NCI-H510A treated with DMSO at 0.1 percent for 48 hours (cell line): ENCODE results near the gene LMOD1.
"Not testable (repeated sequence)": the region's sequence is repeated elsewhere in the genome, so short reads cannot be mapped to it uniquely, and the experiment has no call there.

Experiments used
- DNase-seq: peaks from one replicate; lab custom pipeline; 2025; lab: John Stamatoyannopoulos, UW

The LMOD1 gene

GRCh38 chr1:201946224-201946908 lies at the start of gene LMOD1:
TSS of gene LMOD1 (minus strand) at chr1:201946548. CDS start at chr1:201946340, 208 bp downstream.
- peak; percentile 66 for DNase-seq

GRCh38 chr1:201990427-201990826 lies 44.1 kb upstream of the LMOD1 start:
- DNase-seq: no peak

GRCh38 chr1:201989354-201990128 lies 43.2 kb upstream of the LMOD1 start:
- DNase-seq: no peak

GRCh38 chr1:201988601-201989000 lies 42.3 kb upstream of the LMOD1 start:
- DNase-seq: no peak

GRCh38 chr1:201985355-201985754 lies 39.0 kb upstream of the LMOD1 start:
- no peak for DNase-seq

- DNase-seq: no peak
These were observed 38.1 kb upstream of the LMOD1 start for GRCh38 chr1:201984446-201984845.

DNA sequence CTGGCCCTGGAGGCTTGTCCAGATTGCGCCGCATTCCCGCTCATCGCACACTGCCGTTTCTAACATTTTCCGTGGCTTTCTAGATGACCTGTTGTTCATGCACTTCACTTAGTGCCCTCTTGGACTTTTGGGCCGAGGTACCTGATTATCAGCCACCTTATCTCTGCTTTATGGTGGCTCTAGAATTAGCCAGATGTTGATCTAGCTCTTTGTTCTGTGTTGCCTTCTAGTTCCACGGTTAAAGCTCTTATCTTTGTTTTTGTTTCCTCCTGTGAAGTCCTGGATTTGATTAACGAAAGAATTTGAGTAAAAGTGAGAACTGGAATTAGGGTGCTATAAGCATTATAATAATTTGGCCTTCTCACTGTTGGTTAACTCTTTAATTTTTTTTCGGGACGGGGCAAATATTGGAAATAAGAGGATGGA lies 37.0 kb upstream of the LMOD1 start:
- no peak for DNase-seq

DNA sequence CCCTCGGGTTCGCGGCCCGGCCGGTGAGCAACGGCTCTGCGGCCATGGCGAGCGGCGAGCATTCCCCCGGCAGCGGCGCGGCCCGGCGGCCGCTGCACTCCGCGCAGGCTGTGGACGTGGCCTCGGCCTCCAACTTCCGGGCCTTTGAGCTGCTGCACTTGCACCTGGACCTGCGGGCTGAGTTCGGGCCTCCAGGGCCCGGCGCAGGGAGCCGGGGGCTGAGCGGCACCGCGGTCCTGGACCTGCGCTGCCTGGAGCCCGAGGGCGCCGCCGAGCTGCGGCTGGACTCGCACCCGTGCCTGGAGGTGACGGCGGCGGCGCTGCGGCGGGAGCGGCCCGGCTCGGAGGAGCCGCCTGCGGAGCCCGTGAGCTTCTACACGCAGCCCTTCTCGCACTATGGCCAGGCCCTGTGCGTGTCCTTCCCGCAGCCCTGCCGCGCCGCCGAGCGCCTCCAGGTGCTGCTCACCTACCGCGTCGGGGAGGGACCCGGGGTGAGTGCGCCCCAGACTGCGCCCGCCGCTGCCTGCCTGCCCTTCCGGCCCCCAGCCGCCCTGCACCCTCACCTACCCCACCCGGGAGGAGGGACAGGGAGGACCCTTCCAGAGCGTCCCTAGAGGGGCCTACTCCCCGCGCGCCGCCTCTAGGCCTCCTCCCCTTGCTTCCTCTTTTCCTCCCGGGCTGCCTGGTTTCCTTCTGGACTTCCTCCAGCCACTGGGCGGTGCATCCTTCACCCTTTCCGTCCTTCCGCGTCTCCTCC lies 36.5 kb upstream of the LMOD1 start, which contains the start of gene RNPEP:
TSS of gene RNPEP (plus strand) at position 26 of the 757 bp plus-strand sequence. CDS start at position 45, 19 bp downstream.
- DNase-seq: peak; percentile 59

DNA sequence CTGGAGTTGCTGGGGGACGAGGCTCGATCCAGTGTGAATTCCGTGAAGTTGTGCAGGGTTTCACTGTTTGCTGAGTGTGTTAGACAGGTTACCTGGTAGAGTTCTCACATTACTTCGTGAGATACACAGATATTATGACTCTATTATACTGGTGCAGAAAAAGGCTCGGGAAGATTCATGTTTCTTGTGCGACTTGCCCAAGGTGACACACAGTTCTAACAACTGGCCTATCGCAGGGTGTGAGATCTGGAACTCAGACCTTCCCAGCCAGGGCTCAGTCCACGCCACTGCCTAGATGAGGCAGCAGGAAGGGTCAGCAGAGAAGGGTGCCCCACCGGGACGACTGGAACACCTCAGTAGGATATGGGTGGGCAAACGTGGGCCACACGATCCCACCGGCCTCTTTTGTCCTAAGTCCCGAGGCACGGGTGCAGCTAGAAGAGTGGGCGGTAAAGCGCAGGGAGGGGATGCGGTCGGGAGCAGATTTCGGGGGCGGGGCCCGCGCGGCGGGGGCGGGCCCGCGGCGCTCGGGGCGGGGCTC lies 35.8 kb upstream of the LMOD1 start:
- DNase-seq: peak; percentile 60

DNA sequence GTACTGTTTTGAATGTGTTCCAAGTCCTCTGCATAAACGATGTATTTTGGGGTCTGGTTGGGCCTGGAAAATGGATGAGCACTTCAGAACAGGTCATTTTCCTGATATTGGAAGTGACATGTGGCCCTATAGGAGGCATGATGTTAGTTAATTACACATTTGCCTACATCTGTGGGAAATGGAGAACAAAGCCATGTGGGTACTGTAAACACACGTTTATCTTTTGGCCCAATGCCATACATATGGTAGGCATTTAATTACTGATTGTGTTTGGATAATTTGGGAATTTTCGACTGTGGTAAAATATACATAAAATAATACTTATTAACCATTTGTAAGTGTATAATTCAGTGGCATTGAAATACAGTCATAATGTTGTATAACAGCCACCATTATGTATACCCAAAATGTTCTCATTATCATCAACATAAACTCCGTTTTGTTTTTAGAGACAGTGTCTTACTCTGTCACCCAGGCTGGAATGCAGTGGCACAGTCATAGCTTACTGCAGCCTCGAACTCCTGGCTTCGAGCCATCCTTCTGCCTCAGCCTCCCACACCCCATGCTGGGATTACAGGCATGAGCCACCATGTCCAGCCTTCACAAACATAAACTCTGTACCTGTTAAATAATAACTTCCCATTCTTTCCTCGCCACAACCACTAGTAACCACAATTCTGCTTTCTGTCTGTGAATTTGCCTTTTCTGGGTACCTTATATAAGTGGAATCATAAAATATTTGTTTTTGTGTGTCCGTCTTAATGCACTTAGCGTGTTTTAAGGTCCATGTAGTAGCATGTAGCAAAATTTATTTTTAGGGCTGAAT lies 24.2 kb upstream of the LMOD1 start:
- DNase-seq: no peak

DNA sequence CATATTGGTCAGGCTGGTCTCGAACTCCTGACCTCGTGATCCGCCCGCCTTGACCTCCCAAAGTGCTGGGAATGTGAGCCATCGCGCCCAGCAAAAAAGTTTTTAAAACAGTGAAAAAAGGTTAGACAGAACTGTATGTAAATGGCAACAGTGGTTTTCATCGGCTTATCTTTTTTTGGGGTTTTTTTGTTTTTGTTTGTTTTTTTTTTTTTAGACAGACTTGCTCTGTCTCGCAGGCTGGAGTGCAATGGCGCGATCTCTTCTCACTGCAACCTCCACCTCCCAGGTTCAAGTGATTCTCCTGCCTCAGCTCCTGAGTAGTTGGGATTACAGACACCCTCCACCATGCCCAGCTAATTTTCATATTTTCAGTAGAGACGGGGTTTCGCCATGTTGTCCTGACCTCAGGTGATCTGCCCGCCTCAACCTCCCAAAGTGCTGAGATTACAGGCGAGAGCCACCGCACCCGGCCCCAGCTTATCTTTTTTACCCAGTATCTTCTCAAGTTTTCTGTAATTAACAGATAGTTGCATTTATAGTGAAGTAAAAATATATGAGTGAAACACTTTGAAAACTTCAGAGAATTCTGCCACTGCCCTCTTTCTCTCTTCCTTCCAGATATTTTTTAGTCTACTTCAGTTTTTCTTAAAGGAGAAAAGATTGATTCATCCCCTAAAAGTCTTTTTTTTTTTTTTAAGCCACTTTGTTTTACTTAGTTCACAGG lies 22.0 kb upstream of the LMOD1 start:
- no peak for DNase-seq

DNA sequence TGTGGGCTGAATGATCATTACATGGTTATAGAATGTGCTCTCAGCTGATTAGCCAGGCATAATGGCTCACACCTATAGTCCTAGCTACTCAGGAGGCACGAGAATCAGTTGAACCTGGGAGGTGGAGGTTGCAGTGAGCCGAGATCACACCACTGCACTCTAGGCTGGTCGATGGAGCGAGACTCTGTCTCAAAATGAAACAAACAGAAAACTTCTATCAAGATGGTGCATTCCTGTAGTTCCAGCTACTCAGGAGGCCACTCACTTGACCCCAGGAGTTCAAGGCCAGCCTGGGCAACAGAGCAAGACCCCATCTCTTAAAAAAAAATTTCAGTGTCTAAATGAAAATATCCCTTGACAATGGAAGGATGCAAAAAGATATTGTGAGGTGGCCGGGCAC lies 19.8 kb upstream of the LMOD1 start:
- DNase-seq: no peak

- DNase-seq: no peak
These were observed 17.9 kb upstream of the LMOD1 start for GRCh38 chr1:201964261-201964660.

DNA sequence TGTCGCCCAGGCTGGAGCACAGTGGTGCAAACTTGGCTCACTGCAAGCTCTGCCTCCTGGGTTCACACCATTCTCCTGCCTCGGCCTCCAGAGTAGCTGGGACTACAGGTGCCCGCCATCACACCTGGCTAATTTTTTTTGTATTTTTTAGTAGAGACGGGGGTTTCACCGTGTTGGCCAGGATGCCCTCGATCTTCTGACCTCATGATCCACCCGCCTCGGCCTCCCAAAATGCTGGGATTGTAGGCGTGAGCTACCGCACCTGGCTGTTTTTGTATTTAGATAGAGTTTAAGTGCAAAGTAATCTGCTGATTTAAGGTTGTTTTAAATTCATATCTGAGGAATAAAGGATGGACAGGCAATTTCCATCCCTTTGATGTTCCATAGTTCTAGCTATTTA lies 16.0 kb upstream of the LMOD1 start:
- DNase-seq: not testable (repeated sequence)

- DNase-seq: no peak
These were observed 12.0 kb upstream of the LMOD1 start for GRCh38 chr1:201958348-201958747.

DNA sequence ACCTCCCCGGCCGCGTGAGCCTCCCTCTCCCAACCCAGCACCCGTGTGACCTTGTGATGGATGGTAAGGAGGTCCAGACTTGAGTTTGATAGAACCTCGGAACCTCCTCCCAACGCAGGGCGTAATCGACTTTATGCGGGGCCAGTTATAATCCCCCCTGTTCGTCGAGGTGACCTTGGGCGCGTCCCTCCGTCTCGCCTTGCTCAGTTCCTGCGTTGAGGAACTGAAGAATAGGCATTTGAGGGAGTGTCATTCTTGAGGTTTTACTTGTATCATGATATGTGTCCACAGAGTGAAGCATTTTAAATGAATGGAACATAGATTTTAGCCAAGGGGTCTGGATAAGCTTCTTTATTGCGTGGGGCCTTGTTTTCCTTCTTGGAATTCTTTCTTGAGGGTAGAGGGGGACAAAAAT lies 9.4 kb upstream of the LMOD1 start:
- DNase-seq: no peak

DNA sequence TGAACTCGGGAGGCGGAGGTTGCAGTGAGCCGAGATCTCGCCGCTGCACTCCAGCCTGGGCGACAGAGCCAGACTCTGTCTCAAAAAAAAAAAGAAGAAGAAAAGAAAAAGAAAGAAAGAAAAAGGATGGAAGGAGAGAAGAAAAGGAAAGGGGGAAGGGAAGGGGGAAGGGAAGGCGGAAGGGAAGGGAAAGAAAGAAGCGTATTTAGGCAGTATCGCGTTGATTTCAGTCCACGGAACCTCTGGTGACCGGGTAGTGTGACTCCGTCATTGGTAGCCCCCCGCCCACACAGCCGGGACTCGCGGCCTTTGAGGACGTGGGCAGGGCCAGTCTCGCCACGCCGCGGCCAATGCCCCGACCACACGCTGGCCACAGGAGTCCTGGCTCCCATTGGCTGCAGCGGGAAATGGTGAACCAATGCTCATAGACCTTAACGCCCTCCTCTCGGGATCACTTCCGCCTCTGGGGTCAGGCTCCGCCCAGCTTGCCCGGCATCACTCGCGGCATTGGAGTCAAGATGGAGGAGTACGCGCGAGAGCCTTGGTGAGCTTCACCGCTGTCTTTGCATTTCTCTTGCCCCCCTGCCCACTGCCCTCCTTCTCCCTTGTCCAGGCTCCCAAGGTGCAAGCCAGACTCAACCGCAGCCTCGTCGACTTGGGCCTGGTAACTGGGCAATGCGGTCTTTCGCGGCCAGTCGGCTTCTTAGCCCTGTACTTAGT lies 8.8 kb upstream of the LMOD1 start, which contains the start of gene TIMM17A:
TSS of gene TIMM17A (plus strand) at position 495 of the 720 bp plus-strand sequence. CDS start at position 519, 24 bp downstream.
- DNase-seq: peak; percentile 94

GRCh38 chr1:201954263-201955008 lies 8.1 kb upstream of the LMOD1 start:
- no peak for DNase-seq

DNA sequence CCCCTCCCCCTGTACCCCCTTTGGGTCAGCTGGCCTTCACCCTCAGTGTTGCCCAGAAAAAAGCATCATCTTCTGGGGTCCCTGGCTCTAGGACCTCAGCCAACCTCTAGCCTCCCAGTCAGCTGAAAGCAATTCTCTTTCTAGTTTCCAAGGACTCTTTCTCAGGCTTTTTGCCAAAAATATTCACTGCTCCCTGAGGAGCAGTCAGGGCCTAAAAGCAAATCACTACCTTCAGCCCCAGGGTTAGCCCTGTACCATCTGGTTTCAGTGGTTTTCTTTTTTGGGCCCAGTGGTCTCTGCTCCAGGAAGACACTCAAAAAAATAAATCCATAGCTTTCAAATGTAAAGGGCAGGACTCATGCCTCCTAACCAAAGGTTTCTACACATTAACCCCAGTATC lies 3.1 kb upstream of the LMOD1 start:
- DNase-seq: no peak
